AG04449 (cell line): Measurements from ENCODE around the gene LRFN5.

Experiments
- CTCF ChIA-PET: fragments of 350-600 bp; formaldehyde crosslinking; extraction: SDS; loops from one replicate; lab custom pipeline; 2021; ENCODE audit warnings: antibody characterized with exemption; lab: Yijun Ruan, JAX
- POLR2A ChIA-PET: fragments of 400-600, 350-600 bp; formaldehyde crosslinking; extraction: SDS; loops from one replicate; lab custom pipeline; 2020; ENCODE audit warnings: antibody characterized with exemption, inconsistent platforms; lab: Yijun Ruan, JAX
- DNase-seq: peaks from one replicate; pipeline ENCODE4 v3.0.0-alpha.2; 2010; ENCODE audit warnings: low read depth, low spot score
- H3K4me3 ChIP-seq: 2 replicates; pipeline ENCODE4 v1.5.1; 2011; ENCODE audit warnings: low read depth, mild to moderate bottlenecking, control low read depth, low read length
- TF ChIP-seq, protein P1 (sequence below): IDR thresholded peaks from one replicate; pipeline ENCODE4 v1.5.1; 2011; ENCODE audit warnings: mild to moderate bottlenecking, moderate library complexity, low read length, control low read depth, inconsistent platforms; ENCODE audit not compliant: insufficient read depth; ENCODE audit errors: missing control alignments

LRFN5 gene

DNA sequence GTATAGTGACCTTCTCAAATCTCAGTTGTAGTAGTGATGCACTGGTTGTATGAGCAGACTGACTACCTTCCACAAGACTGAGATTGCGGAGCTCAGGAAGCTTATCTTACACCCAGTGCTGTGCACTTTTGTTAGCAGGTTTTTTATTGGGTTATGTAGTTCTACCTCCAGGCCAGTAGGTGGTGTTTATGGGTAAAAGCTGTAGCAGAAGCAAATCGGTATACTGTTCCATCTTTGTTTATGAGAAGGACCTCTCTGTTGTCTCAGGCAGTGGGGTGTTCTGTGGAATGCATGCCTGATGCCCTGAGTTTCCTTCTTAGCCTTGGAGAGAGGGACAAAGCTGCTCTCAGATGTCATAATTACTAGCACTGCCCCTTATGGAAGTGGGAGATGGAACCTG, 217.8 kb downstream of the LRFN5 start:
- H3K4me3 ChIP-seq, result no peak overlapping the region
- TF ChIP-seq, protein P1, sequence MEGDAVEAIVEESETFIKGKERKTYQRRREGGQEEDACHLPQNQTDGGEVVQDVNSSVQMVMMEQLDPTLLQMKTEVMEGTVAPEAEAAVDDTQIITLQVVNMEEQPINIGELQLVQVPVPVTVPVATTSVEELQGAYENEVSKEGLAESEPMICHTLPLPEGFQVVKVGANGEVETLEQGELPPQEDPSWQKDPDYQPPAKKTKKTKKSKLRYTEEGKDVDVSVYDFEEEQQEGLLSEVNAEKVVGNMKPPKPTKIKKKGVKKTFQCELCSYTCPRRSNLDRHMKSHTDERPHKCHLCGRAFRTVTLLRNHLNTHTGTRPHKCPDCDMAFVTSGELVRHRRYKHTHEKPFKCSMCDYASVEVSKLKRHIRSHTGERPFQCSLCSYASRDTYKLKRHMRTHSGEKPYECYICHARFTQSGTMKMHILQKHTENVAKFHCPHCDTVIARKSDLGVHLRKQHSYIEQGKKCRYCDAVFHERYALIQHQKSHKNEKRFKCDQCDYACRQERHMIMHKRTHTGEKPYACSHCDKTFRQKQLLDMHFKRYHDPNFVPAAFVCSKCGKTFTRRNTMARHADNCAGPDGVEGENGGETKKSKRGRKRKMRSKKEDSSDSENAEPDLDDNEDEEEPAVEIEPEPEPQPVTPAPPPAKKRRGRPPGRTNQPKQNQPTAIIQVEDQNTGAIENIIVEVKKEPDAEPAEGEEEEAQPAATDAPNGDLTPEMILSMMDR, result no peak
- ChIA-PET POLR2A (no interaction called here), CTCF (no interaction called here)
- DNase-seq, result no peak

DNA sequence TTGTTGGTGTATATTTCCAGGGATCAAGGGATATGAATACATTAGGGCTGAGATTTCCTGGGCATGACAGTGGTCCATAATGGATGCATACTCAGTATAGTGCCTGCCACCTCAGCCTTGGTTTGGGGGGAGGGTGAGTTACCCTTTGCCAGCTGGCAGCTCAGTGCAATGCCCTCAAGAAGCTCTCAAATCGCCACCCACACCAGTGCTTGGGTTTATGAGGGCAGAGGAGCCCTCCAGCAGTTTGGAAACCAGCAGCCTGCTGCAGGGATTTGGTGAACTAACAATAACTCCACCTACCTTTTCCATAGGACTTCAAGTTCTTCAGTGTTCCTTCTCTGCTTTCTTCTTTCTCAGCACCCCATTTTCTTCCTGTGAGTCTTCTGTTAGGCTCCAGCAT, 218.9 kb downstream of the LRFN5 start:
- CTCF ChIA-PET, result no interaction called here
- H3K4me3 ChIP-seq, result no peak overlapping the region
- TF ChIP-seq, protein P1, result no peak
- POLR2A ChIA-PET, result no interaction called here
- no peak for DNase-seq

DNA sequence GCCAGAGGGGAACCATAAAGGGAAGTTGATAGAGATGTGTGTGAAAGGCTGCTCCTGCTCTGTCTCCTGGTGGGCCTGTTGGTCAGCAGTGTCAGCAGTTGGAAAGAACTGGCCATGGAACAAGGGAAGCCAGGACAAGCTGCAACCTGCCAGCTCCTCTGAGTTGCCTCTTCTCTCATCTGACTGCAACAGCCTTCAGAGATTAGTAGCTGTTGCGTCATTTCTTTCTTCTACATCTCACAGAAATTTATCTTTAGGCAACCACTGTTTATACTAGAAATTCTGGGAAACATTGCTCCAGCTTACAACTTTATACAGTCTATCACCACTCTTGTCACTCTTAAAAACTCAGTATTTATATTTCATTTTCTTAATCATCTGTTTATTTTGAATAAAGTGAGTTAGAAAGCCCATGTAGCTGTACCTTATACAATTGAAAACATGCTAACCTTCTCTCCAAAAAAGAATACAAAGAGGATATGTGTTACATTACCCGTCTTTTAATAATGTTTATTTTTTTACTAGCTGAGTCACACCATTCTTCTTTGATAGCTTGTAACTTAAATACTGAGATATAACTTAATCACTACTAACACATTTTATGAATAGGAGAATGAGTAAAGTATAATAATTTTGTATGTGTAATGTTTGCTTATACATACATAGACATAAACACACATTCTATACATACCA, 224.2 kb downstream of the LRFN5 start:
- ChIA-PET CTCF (no interaction called here), POLR2A (interaction anchor here (0.6 kb wide), 1 partner anchor 39 kb away, joined by 3 read pairs; no protein-coding TSS in a partner anchor)
- DNase-seq, result no peak
- H3K4me3 ChIP-seq, result no peak overlapping the region
- TF ChIP-seq, protein P1, result no peak

DNA sequence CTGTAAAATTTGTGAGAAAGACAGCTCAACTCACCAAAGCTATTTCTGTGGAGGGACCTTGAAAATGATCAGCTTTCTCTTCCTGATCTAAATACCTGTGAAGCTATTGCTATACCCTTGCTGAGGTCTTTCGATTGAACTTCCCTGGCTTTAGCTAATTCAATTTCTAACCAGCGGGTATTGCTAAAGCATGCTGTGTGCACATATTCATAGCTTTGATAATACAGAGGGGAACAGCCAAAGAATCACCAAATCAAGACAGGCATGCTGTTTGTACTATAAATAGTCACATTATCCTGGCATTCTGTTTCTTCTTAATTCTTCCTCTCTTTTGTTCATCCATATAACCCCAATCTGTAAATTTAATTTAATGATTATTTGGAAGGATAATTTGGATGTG, 233.0 kb downstream of the LRFN5 start:
- ChIA-PET POLR2A (no interaction called here), CTCF (no interaction called here)
- no peak for DNase-seq
- no peak overlapping the region for H3K4me3 ChIP-seq
- TF ChIP-seq, protein P1, result no peak

DNA sequence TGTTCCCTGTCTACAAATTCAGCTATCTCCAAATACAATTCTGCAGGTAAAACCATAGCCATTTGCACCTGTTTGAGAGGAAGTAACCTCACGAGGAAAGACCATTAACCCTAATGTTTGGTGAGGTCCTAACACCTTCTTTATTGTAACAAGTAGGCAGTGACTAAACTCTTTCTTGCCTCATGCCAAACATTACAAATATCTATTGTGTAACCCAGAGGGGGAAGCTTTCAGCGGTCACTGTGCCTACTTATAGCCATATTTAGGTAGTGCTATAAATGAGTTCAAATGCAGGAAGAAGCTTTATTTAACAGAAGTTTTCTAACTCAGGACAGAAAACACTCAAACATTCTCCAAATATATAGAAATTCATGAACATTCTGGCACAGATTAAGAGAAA, 252.7 kb downstream of the LRFN5 start:
- TF ChIP-seq, protein P1, result no peak
- no peak overlapping the region for H3K4me3 ChIP-seq
- DNase-seq, result no peak
- ChIA-PET POLR2A (no interaction called here), CTCF (no interaction called here)

DNA sequence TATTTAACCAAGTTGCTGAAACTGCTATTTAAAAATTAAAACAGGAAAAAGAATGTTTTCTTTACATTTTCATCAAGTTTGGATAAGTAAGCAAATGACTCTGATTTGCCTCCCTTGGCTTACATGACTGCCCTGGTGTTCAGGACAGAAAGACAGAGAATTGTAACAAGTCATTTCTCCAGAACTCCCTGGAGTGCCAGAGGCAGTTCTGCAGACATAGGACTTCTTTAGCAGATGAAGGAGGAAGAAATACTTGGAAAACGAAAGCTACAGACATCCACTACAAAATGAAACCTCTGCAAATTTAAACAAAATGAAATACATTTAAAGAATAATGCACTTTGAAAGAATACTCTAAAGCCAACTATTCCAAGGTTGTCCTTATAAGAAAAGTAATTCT, 253.9 kb downstream of the LRFN5 start:
- TF ChIP-seq, protein P1, result no peak
- no peak for DNase-seq
- H3K4me3 ChIP-seq, result no peak overlapping the region
- CTCF ChIA-PET, result no interaction called here
- POLR2A ChIA-PET, result no interaction called here
